ENCODE results near the gene MOK.

- TF ChIP-seq CTCF (IDR thresholded peaks at IDR 0.05), result no peak
- TF ChIP-seq POLR2AphosphoS5 (IDR thresholded peaks at IDR 0.05; ENCODE audit: insufficient read depth in 1 of 2, low read depth in 1 of 2), result no peak
These were observed 13.9 kb upstream of the MOK start for GRCh38 chr14:102318781-102319276.

All from vagina (tissue), 2 donors.